Hematopoietic multipotent progenitor cell treated with erythropoietin and hydrocortisone succinate and interleukin-3 and kit ligand, for 17 days (in vitro differentiated cells): ENCODE results near the gene DDX25.

Experiments used
- DNase-seq: peaks from one replicate; pipeline ENCODE4 v3.0.0-alpha.2; 2015; ENCODE audit warnings: low spot score

The DDX25 gene

GRCh38 chr11:125935618-125936199, 31.4 kb downstream of the DDX25 start:
- DNase-seq: no peak

DNA sequence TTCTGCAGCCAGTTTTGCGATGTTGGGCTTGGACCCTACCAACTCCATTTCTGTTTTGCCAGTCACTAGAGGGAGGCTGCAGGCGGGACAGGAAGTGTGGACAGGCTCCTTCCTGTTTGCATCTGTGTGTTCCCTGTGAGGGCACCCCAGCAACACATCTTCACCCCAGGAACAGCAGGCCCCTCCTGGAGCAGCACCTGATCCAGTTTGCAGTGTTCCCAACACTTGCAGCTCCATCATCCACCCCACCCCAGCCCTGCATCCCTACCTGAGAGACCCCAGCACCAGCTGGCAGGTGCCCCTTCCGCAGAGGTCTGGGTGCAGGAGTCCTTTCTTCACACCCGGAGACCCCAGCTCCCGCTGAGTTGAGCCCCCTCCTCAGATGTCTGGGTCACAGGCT, 34.1 kb downstream of the DDX25 start:
- no peak for DNase-seq

GRCh38 chr11:125939081-125939521, 34.8 kb downstream of the DDX25 start:
- no peak for DNase-seq

GRCh38 chr11:125940145-125940544, 35.8 kb downstream of the DDX25 start:
- no peak for DNase-seq

DNA sequence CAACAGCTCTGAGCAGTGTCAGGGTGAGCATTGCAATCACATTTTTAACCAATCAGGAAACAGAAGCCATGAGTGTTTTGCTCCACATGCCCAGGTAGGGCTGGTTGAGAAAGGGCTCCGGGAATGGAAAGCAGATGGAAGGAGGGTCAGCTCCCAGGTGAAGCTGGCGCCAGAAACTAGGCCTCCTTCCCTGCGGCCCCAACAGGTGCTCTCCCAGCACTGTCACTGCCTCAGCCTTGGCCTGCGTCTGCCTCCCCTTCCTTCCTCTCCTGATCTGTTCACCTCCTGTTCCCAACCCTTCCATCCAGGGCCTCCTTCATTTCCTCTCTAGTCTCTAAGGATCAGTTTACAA, 36.9 kb downstream of the DDX25 start:
- DNase-seq: no peak

DNA sequence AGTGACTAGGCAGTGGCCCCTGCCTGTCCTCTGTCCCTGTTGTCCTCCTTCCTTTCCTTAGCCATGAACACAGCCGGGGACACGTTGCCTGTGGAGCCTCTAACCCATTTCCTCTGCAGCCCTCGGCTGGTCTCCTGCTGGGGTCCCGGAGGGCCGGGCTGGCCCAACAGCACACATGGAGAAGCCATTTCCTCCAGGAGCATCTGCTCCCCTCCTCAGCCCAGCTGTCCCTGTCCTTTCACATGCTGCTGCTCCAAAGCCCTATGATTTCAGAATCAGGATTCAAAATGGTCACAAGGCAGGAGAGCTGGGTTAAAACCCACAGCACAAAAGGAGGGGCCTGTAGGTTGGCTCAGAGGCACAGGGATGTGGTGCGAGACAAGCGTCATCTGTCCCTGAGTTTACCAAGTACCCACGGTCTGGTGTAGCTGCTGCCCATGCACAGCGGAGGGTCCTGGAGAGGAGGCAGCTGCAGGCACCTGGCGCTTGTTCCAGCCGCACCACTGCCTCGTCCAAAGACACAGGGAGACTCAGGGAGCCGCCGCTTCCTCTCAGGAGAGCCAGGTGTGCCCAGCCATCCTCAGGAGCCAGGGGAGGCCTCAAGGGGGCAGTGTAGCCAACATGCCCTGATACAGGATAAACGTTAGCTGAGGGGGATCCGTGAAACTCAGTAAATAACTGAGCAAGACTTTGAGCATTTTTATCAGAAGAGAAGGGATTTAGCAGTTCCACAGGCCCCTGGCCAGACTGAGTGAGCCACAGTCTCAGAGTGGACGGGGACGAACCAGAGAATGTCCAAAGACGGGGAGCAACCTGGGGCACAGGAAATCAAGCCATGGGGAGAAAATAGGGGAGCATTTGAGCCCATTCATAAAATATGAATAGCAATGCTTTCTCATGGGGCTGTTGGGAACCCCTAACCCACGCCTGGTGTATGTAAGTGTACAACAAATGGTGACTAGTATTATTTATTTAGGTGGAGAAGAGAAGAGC, 37.6 kb downstream of the DDX25 start:
- DNase-seq: no peak

DNA sequence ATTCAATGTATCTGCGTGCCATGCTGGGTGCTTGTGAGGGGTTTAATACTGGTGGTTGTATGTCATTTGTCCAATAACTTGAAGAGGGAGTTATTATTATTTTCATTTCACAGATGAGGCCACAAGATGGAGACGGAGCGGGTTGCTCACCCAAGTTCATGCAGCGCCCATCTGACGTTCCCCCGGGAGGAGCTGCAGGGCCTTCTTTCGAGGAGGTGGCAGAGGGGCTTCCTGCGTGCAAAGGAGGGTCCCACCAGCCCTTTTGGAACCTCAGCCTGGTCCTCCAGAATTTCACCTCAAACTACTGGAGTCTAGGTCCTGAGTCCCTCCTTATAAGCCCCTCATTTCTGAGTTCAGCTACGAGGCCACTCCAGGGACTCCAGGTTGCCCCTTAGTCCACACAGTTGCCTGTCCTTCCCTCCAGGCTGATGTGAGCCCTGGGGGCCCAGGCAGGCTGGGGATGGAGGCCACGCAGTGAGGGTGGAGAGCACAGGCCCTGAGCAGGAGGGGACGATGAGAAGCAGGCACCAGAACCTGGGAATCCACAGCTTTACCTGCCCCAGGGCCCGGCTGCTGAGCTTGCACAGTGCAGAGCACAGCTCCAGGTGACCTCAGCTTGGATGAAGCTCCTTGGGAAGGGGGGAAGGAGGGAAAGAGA, 38.6 kb downstream of the DDX25 start:
- no peak for DNase-seq

- DNase-seq: no peak
Measured at GRCh38 chr11:125943661-125944349, 39.5 kb downstream of the DDX25 start.

DNA sequence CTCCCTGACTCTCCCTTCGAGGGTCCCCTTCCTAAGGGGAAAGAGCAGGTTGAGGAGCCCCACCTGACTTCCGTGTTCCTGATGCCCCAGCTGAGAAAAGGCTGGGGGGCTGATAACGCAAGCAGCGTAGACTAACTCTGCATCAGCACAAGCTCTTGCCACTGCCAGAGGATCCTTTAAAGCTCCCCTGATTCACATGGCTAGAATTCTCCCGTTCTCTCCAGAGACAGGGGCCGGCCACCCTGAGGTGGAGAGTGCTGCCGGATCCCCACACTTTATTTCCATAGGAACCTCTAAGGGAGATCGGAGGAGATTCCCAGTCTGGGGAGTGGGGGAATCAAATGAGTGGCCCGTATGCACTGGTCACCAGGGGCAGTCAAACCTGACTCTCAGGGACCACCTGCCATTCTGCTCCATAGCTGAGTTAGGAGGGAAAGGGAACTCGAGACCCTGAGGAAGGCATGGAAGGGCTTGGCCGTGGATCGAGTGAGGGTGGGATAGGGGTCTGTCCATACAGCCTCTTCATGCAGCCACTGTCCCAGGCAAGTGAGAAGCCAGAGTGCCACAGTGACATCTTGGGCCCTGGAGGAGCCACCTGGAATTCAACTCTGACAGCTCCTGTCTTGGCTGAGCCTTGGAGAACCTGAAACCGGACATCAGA, 40.2 kb downstream of the DDX25 start:
- no peak for DNase-seq

DNA sequence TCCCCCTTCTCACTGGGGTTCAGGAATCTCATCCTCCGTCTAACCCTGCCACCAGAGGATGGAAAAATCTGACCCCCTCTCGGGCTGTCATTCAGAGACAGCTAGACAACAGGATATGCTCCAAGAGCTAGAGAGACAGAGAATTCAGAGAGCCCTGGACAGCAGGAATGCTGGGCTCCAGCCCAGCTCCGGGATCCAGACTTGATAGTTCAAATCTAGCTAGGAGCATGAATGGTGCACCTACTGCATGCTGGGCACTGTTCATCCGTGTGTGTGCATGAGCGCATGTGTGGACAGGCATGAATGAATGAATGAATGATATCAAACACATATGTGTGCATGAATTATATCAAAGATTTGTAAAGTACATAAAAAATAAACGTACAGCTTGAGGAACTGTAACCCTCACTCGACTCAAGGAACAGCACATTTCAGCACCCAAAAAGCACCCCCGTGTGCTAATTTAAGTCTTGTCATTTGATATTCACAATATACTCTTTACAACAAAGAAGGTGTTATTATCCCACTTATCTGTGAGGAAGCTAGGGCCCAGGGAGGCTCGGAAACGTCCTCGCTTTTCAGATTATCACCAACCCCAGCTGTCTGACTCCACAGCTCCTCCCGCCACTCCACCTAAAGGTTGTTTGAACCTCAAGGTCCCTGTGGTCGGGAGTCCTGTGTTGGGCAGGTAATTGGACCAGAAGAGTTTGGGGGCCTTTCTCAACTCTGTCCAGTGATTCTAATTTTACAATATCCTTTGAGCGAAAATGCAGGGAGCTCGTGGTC, 40.9 kb downstream of the DDX25 start:
- no peak for DNase-seq

- no peak for DNase-seq
Measured at GRCh38 chr11:125945797-125946520, 41.7 kb downstream of the DDX25 start, which contains the start of gene VSIG10L2. VSIG10L2 (plus strand) TSS chr11:125946044; CDS start chr11:125946056, 12 bp downstream.

GRCh38 chr11:125946712-125947418, 42.6 kb downstream of the DDX25 start:
- DNase-seq: no peak

DNA sequence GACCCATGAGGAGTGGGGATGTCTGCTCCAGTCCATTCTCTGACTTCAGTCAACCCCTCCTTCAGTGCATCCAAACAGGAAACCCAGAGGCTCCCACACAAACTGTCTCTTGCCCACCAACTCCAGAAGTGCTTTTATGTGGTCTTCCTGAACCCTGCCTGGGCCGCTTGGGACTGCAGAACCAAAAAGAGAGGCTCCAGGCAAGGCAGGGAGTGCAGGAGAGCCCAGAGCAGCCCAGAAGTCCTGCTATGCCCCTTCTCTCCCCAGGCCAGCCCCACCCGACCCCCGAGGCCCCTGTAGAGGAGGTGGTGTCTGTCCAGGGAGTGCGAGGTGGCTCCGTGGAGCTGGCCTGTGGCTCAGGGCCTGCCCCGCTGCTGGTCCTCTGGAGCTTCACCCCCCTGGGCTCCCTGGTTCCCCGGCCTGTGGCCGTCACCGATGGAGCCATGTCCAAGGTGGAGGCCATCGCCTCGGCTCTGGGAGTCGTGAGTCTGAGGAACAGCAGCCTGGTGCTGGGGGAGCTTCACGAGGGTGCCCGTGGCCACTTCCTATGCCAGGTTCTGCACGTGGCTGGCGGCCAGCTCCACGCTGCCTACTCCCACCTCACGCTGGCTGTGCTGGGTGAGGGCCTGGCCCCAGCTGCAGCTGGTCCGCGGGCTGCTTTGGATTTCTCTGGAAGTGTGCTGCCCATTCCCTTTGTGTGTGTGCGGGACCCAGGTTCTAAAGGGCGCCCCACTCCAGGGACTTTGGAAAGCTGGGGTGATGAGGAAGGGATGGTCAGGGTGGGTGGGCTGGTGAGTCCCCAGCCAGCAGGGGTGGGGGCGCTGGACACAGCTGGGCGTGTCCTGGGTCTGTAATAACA, 43.3 kb downstream of the DDX25 start:
- no peak for DNase-seq

GRCh38 chr11:125948278-125949051, 44.2 kb downstream of the DDX25 start:
- no peak for DNase-seq

- no peak for DNase-seq
Measured at GRCh38 chr11:125949271-125950177, 45.2 kb downstream of the DDX25 start.

GRCh38 chr11:125950178-125950490, 45.8 kb downstream of the DDX25 start:
- no peak for DNase-seq
